Non-pigmented ciliary epithelial cell (primary cell): Measurements from ENCODE around the gene EMC6.

Source experiments
- DNase-seq: peaks from one replicate; pipeline ENCODE4 v3.0.0-alpha.2; 2010; ENCODE audit warnings: low read depth

Gene EMC6

GRCh38 chr17:3656353-3656752 lies 12.3 kb upstream of the EMC6 start:
- DNase-seq: no peak

GRCh38 chr17:3656755-3657587 lies 11.6 kb upstream of the EMC6 start:
- no peak for DNase-seq

- no peak for DNase-seq
These were observed 11.1 kb upstream of the EMC6 start for GRCh38 chr17:3657588-3657869.

- DNase-seq: no peak
These were observed 10.5 kb upstream of the EMC6 start for GRCh38 chr17:3657874-3658783.

GRCh38 chr17:3658784-3659449 lies 9.7 kb upstream of the EMC6 start:
- no peak for DNase-seq

GRCh38 chr17:3659541-3660111 lies 9.0 kb upstream of the EMC6 start:
- peak; percentile 60 for DNase-seq

GRCh38 chr17:3660311-3660891 lies 8.2 kb upstream of the EMC6 start:
- no peak for DNase-seq

- DNase-seq: no peak
These were observed 5.3 kb upstream of the EMC6 start for GRCh38 chr17:3663102-3664011.

- DNase-seq: no peak
These were observed 2.8 kb upstream of the EMC6 start for GRCh38 chr17:3665834-3666233.

GRCh38 chr17:3666516-3666915 lies 2.1 kb upstream of the EMC6 start:
- DNase-seq: no peak

- DNase-seq: peak; percentile 50
These were observed 990 bp upstream of the EMC6 start for GRCh38 chr17:3667366-3668278.

GRCh38 chr17:3669085-3669347 lies 404 bp downstream of the EMC6 start:
- DNase-seq: no peak

GRCh38 chr17:3669548-3669947 lies 936 bp downstream of the EMC6 start:
- no peak for DNase-seq

- no peak for DNase-seq
These were observed 4.0 kb downstream of the EMC6 start for GRCh38 chr17:3672571-3672970.

- DNase-seq: no peak
These were observed 7.3 kb downstream of the EMC6 start for GRCh38 chr17:3675886-3676285.

- no peak for DNase-seq
These were observed 9.6 kb downstream of the EMC6 start for GRCh38 chr17:3678095-3678820.

GRCh38 chr17:3678821-3679530 lies 10.4 kb downstream of the EMC6 start:
- no peak for DNase-seq

- no peak for DNase-seq
These were observed 11.0 kb downstream of the EMC6 start for GRCh38 chr17:3679531-3680126.
